ENCODE measurements around the gene ZFX.
"Not testable (repeated sequence)": the region's sequence is repeated elsewhere in the genome, so short reads cannot be mapped to it uniquely, and the experiment has no call there.

ZFX gene

GRCh38 chrX:24149351-24150050, at the start of gene ZFX:
ZFX (plus strand) TSS chrX:24149729; CDS start chrX:24172743, 23,014 bp downstream.
- DNase-seq (ENCODE audit: low spot score), result peak; percentile 29

- DNase-seq (ENCODE audit: low spot score), result no peak
These were observed 48.8 kb upstream of the ZFX start for GRCh38 chrX:24100713-24101112.

- DNase-seq (ENCODE audit: low spot score), result no peak
These were observed 39.5 kb upstream of the ZFX start for GRCh38 chrX:24110069-24110468.

- no peak for DNase-seq (ENCODE audit: low spot score)
These were observed 36.3 kb upstream of the ZFX start for GRCh38 chrX:24113181-24113580.

GRCh38 chrX:24117258-24117657, 32.3 kb upstream of the ZFX start:
- DNase-seq (ENCODE audit: low spot score), result no peak

GRCh38 chrX:24124244-24124799, 25.2 kb upstream of the ZFX start:
- DNase-seq (ENCODE audit: low spot score), result no peak

GRCh38 chrX:24125028-24125612, 24.4 kb upstream of the ZFX start:
- DNase-seq (ENCODE audit: low spot score), result no peak

- DNase-seq (ENCODE audit: low spot score), result no peak
These were observed 18.1 kb upstream of the ZFX start for GRCh38 chrX:24131476-24131875.

GRCh38 chrX:24133312-24133711, 16.2 kb upstream of the ZFX start:
- DNase-seq (ENCODE audit: low spot score), result no peak

GRCh38 chrX:24135768-24136167, 13.8 kb upstream of the ZFX start:
- not testable (repeated sequence) for DNase-seq (ENCODE audit: low spot score)

- no peak for DNase-seq (ENCODE audit: low spot score)
These were observed 12.3 kb upstream of the ZFX start for GRCh38 chrX:24137192-24137591.

GRCh38 chrX:24143982-24144381, 5.5 kb upstream of the ZFX start:
- DNase-seq (ENCODE audit: low spot score), result not testable (repeated sequence)

- no peak for DNase-seq (ENCODE audit: low spot score)
These were observed 5.0 kb upstream of the ZFX start for GRCh38 chrX:24144528-24144927.

- DNase-seq (ENCODE audit: low spot score), result no peak
These were observed 4.0 kb upstream of the ZFX start for GRCh38 chrX:24145303-24146186.

- DNase-seq (ENCODE audit: low spot score), result no peak
These were observed 3.1 kb upstream of the ZFX start for GRCh38 chrX:24146283-24146949.

- DNase-seq (ENCODE audit: low spot score), result no peak
These were observed 2.4 kb upstream of the ZFX start for GRCh38 chrX:24147165-24147564.

- no peak for DNase-seq (ENCODE audit: low spot score)
These were observed 1.4 kb upstream of the ZFX start for GRCh38 chrX:24148121-24148520.

- no peak for DNase-seq (ENCODE audit: low spot score)
These were observed 786 bp upstream of the ZFX start for GRCh38 chrX:24148535-24149350.

- peak; percentile 81 for DNase-seq (ENCODE audit: low spot score)
These were observed 692 bp downstream of the ZFX start for GRCh38 chrX:24150051-24150790.

GRCh38 chrX:24150898-24151297, 1.4 kb downstream of the ZFX start:
- DNase-seq (ENCODE audit: low spot score), result no peak

All from iPS-NIHi11 (cell line).